ENCODE measurements around the gene WDR74. TPM values are rescaled to one million over a fixed set of nuclear protein-coding genes. Genes with fewer than 3 reads are reported as not detected.

WDR74 gene
- total and polyA plus RNA-seq, 2 of the 13 experiments (the other 11 are each of a cell fraction or from before 2014, with no cell fraction given), result 77.0 to 83.3 TPM

- TF ChIP-seq ZBTB4 (CRISPR knock-in tag; IDR thresholded peaks at IDR 0.05; ENCODE audit: borderline replicate concordance) (peak; percentile 88; the same call in 1 of the 2 replicates), IRF9 (CRISPR knock-in tag; IDR thresholded peaks at IDR 0.05; ENCODE audit: borderline replicate concordance) (peak; percentile 82), IRX3 (CRISPR knock-in tag; IDR thresholded peaks at IDR 0.05; ENCODE audit: borderline replicate concordance, low read depth) (peak; percentile 63; the same call in 1 of the 2 replicates), ZC3H4 (CRISPR knock-in tag; IDR thresholded peaks at IDR 0.05; ENCODE audit: borderline replicate concordance) (no peak), KLF16 (CRISPR knock-in tag; IDR thresholded peaks at IDR 0.05) (peak in 1 of 2 experiments; percentile 94; a peak in 2 of 4 replicates), RNF2 (conservative IDR thresholded peaks at IDR 0.05; ENCODE audit: low read depth) (no peak; the same call in 1 of the 2 replicates), UBTF (CRISPR knock-in tag; IDR thresholded peaks at IDR 0.05) (peak; percentile 90), ZNF253 (CRISPR knock-in tag; IDR thresholded peaks at IDR 0.05; ENCODE audit: borderline replicate concordance) (peak; percentile 67), MXI1 (IDR thresholded peaks at IDR 0.05; ENCODE audit: borderline replicate concordance, low read depth, low read length) (peak; percentile 90; the same call in 1 of the 3 replicates), HIVEP1 (CRISPR knock-in tag; IDR thresholded peaks at IDR 0.05) (peak; percentile 50; the same call in 1 of the 2 replicates), DMAP1 (CRISPR knock-in tag; IDR thresholded peaks at IDR 0.05) (peak; percentile 82), NR2F1 (CRISPR knock-in tag; IDR thresholded peaks at IDR 0.05) (no peak), MXD1 (CRISPR knock-in tag; IDR thresholded peaks at IDR 0.05) (peak; percentile 81), ARID2 (CRISPR knock-in tag; IDR thresholded peaks at IDR 0.05; ENCODE audit: borderline replicate concordance) (no peak), RFX1 (IDR thresholded peaks at IDR 0.05) (no peak), TARDBP (CRISPR knock-in tag; IDR thresholded peaks at IDR 0.05) (peak; percentile 52; the same call in 1 of the 2 replicates), ZNF430 (CRISPR knock-in tag; IDR thresholded peaks at IDR 0.05) (peak; percentile 90), ZNF670 (CRISPR knock-in tag; IDR thresholded peaks at IDR 0.05; ENCODE audit: borderline replicate concordance) (peak; percentile 63; the same call in 1 of the 2 replicates), NR0B2 (CRISPR knock-in tag; IDR thresholded peaks at IDR 0.05) (peak; percentile 88; the same call in 1 of the 2 replicates), ZNF607 (CRISPR knock-in tag; IDR thresholded peaks at IDR 0.05; ENCODE audit: borderline replicate concordance) (no peak; the same call in 1 of the 2 replicates), ZNF3 (CRISPR knock-in tag; IDR thresholded peaks at IDR 0.05) (no peak), RFXANK (CRISPR knock-in tag; IDR thresholded peaks at IDR 0.05) (0 out of 2 replicates have a peak, but pooled peaks have one; percentile 19)
Measured at GRCh38 chr11:62805076-62805892, 34.1 kb downstream of the WDR74 start, which contains the start of gene NXF1 (continued).

All from HepG2 (cell line).